GM12891 (cell line): Measurements from ENCODE around the gene RIPK3.
"Not testable (repeated sequence)": the region's sequence is repeated elsewhere in the genome, so short reads cannot be mapped to it uniquely, and the experiment has no call there.

Experiments used
- DNase-seq: peaks from one replicate; pipeline ENCODE4 v3.0.0; 2011; ENCODE audit warnings: low spot score; ENCODE audit not compliant: insufficient read length
- FAIRE-seq: peaks from 2 replicates; lab custom pipeline; 2011; peaks lifted over from hg19 to GRCh38; lab: Jason Lieb, UNC
- PAX5 ChIP-seq: IDR thresholded peaks from 2 replicates; pipeline ENCODE4 v1.6.1; 2011; ENCODE audit warnings: low read length, moderate library complexity, mild to moderate bottlenecking; ENCODE audit not compliant: insufficient read depth, severe bottlenecking
- POLR2A ChIP-seq: IDR thresholded peaks from 2 replicates; pipeline ENCODE4 v1.6.1; 2011; ENCODE audit warnings: low read depth, low read length, control low read depth
- POLR2AphosphoS5 ChIP-seq: IDR thresholded peaks from 2 replicates; pipeline ENCODE4 v1.6.1; 2011; ENCODE audit warnings: low read depth, low read length, control low read depth
- POU2F2 ChIP-seq: IDR thresholded peaks from 2 replicates; pipeline ENCODE4 v1.6.1; 2011; ENCODE audit warnings: low read depth, mild to moderate bottlenecking, control low read depth, low read length, moderate library complexity
- SPI1 ChIP-seq: IDR thresholded peaks from 2 replicates; pipeline ENCODE4 v1.6.1; 2011; ENCODE audit warnings: low read depth, low read length, control low read depth
- TAF1 ChIP-seq: IDR thresholded peaks from 2 replicates; pipeline ENCODE4 v1.6.1; 2011; ENCODE audit warnings: low read depth, low read length, control low read depth

Gene RIPK3

DNA sequence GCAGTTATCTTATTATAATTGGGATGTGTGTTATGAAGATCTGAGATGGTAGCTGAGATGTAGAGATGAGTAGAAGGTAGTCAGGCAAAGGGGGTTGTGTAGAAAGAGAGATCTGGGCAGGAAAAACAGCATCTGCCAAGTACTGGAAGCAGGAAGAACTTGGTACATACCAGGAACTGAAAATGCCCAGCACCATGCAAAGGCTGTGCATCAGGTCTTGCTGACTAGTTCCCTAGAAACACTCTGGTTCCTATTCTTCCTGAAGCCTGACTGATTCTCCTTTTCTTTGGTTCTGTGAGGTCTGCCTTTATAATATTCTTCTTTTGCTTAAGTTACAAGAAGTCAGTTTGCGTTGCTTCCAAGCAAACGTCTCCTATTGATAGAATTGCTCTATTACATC lies 21.5 kb upstream of the RIPK3 start:
- FAIRE-seq (no peak), DNase-seq (no peak)
- TF ChIP-seq POU2F2 (no peak), SPI1 (no peak), TAF1 (no peak), POLR2A (no peak), PAX5 (no peak), POLR2AphosphoS5 (no peak)

DNA sequence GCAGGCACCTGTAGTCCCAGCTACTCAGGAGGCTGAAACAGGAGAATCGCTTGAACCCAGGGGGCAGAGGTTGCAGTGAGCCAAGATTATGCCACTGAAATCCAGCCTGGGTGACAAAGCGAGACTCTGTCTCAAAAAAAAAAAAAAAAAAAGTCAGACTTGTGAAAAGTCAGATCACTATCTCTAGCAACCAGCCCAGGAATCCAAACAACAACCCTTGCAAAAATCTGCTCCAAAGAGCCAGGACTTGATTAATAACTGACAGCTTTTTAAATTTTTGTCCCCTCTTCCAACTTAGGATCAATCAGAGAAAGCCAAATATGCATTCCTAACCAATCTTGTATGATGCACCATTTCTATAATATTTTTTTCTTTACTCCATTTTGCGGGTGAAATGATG lies 20.5 kb upstream of the RIPK3 start:
- FAIRE-seq (no peak), DNase-seq (no peak)
- TF ChIP-seq PAX5 (no peak), POLR2A (no peak), SPI1 (no peak), POLR2AphosphoS5 (no peak), TAF1 (no peak), POU2F2 (no peak)

- TF ChIP-seq PAX5 (no peak), POLR2A (no peak), POLR2AphosphoS5 (no peak), TAF1 (no peak), POU2F2 (no peak), SPI1 (no peak)
- no peak for DNase-seq
- FAIRE-seq = no peak
These were observed 16.4 kb upstream of the RIPK3 start for GRCh38 chr14:24356208-24356607.

GRCh38 chr14:24355009-24355408 lies 15.2 kb upstream of the RIPK3 start:
- no peak for TF ChIP-seq SPI1
- TF ChIP-seq POLR2AphosphoS5 = no peak
- no peak for TF ChIP-seq POU2F2
- TF ChIP-seq POLR2A = no peak
- TF ChIP-seq PAX5 = no peak
- TF ChIP-seq TAF1 = no peak
- DNase-seq = no peak
- no peak for FAIRE-seq

GRCh38 chr14:24354482-24354825 lies 14.7 kb upstream of the RIPK3 start:
- DNase-seq, FAIRE-seq: not testable (repeated sequence)

GRCh38 chr14:24353559-24354481 lies 14.0 kb upstream of the RIPK3 start:
- FAIRE-seq (no peak), DNase-seq (no peak)
- no peak for TF ChIP-seq PAX5
- no peak for TF ChIP-seq SPI1
- no peak for TF ChIP-seq POU2F2
- TF ChIP-seq TAF1 = no peak
- TF ChIP-seq POLR2AphosphoS5 = no peak
- TF ChIP-seq POLR2A = no peak

GRCh38 chr14:24351517-24351916 lies 11.7 kb upstream of the RIPK3 start:
- DNase-seq = no peak
- no peak for FAIRE-seq
- TF ChIP-seq SPI1 = no peak
- no peak for TF ChIP-seq PAX5
- TF ChIP-seq POLR2A = no peak
- TF ChIP-seq TAF1 = no peak

- TF ChIP-seq POU2F2 (no peak), TAF1 (no peak), SPI1 (no peak), PAX5 (no peak)
- no peak for FAIRE-seq
- DNase-seq = no peak
These were observed 10.0 kb upstream of the RIPK3 start for GRCh38 chr14:24349742-24350141.

GRCh38 chr14:24348186-24348585 lies 8.4 kb upstream of the RIPK3 start:
- DNase-seq (no peak), FAIRE-seq (no peak)

DNA sequence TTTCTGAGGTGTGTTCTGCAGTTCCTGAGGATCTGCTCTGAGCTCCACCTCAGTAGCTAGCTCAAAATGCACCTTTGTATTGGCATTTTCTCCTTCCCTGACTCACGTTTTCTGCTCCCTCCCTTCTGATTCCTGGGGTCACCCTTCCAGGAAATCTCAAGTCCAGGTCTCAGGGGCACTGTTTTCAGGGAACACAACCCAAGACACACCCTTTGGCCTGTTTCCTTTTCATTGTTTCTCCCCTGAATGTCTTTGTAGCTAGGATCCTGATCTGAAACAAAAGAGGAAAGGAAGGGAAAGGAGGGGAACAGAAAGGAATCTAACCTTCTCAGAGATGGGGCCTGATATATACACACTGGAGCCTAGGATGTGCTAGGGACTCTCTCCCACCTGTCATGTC lies 7.3 kb upstream of the RIPK3 start:
- no peak for TF ChIP-seq POLR2AphosphoS5
- no peak for TF ChIP-seq PAX5
- TF ChIP-seq SPI1 = no peak
- TF ChIP-seq POLR2A = no peak
- no peak for TF ChIP-seq POU2F2
- TF ChIP-seq TAF1 = no peak
- FAIRE-seq = no peak

More at GRCh38 chr14:24348186-24348585, 8.4 kb upstream of the RIPK3 start:
- TF ChIP-seq POLR2A = no peak
- TF ChIP-seq SPI1 = no peak
- TF ChIP-seq POU2F2 = no peak
- no peak for TF ChIP-seq TAF1
- TF ChIP-seq POLR2AphosphoS5 = no peak
- no peak for TF ChIP-seq PAX5

More for the DNA sequence above, 7.3 kb upstream of the RIPK3 start:
- DNase-seq = no peak
